ENCODE data around the gene NAV1. TPM values are rescaled to one million over a fixed set of nuclear protein-coding genes. Genes with fewer than 3 reads are reported as not detected.

The NAV1 gene
- total and polyA plus RNA-seq, 2 experiments from 2014 or later, result 22.7 to 37.4 TPM

- TF ChIP-seq ZNF462 (CRISPR knock-in tag; IDR thresholded peaks at IDR 0.05) (no peak), ZNF114 (CRISPR knock-in tag; IDR thresholded peaks at IDR 0.05) (no peak)
Observed at GRCh38 chr1:201535919-201536245, 3.0 kb upstream of the NAV1 start (continued).

GRCh38 chr1:201536558-201536957 is 2.4 kb upstream of the NAV1 start:
- no peak overlapping the region for H3K27ac Mint-ChIP-seq
- peaks cover 37% of the 10 kb centered on the region for H3K27me3 Mint-ChIP-seq (ENCODE audit: insufficient read depth, low read depth, poor library complexity)
- ATAC-seq, result no peak
- Histone ChIP-seq H3K36me3 (ENCODE audit: insufficient read depth) (no peaks in the 10 kb centered on the region), H4K20me1 (replicated peaks; ENCODE audit: insufficient read depth) (no peaks in the 10 kb centered on the region), H3K4me3 (no peak overlapping the region), H3K4me2 (no peak overlapping the region), H3K4me1 (ENCODE audit: insufficient read depth) (peaks cover 31% of the 10 kb centered on the region), H3K79me2 (replicated peaks; ENCODE audit: insufficient read depth) (no peaks in the 10 kb centered on the region), H2AFZ (no peak overlapping the region), H3K9me2 (ENCODE audit: insufficient read depth) (no peaks in the 10 kb centered on the region), H3F3A (replicated peaks; ENCODE audit: low read depth) (peaks cover 16% of the 10 kb centered on the region), H3K27me3 (ENCODE audit: insufficient read depth) (peaks cover 55% of the 10 kb centered on the region), H3K27ac (ENCODE audit: low read depth) (no peak overlapping the region)
- H3K4me1 Mint-ChIP-seq, result peaks cover 30% of the 10 kb centered on the region
- no peak for DNase-seq (ENCODE audit: low spot score)
- H3K9me3 Mint-ChIP-seq, result no peaks in the 10 kb centered on the region
- no peaks in the 10 kb centered on the region for H3K36me3 Mint-ChIP-seq (ENCODE audit: low read depth)
- H3K4me3 Mint-ChIP-seq, result no peak overlapping the region
- TF ChIP-seq POLR2AphosphoS5 (IDR thresholded peaks at IDR 0.05; ENCODE audit: low read depth) (no peak), REST (IDR thresholded peaks at IDR 0.05; ENCODE audit: unreplicated experiment) (no peak), CTCF (conservative IDR thresholded peaks at IDR 0.05; ENCODE audit: low read depth in 2 of 2) (no peak), CREB1 (CRISPR knock-in tag; IDR thresholded peaks at IDR 0.05; ENCODE audit: low read depth) (no peak), EZH2 (IDR thresholded peaks at IDR 0.05; ENCODE audit: low read depth, unreplicated experiment) (no peak), EZH2phosphoT487 (IDR thresholded peaks at IDR 0.05; ENCODE audit: unreplicated experiment) (no peak)
